Hepatocyte (in vitro differentiated cells): ENCODE results near the gene SLC6A17.

Experiments used
- EZH2 ChIP-seq: fragments of 200-600 bp; sonication (generic); IDR thresholded peaks from 2 replicates; pipeline ENCODE4 v1.6.1; 2016; ENCODE audit warnings: antibody characterized with exemption, mild to moderate bottlenecking, borderline replicate concordance
- EZH2phosphoT487 ChIP-seq: fragments of 200-600 bp; sonication (generic); IDR thresholded peaks from one replicate; pipeline ENCODE4 v1.6.1; 2018; ENCODE audit warnings: antibody characterized with exemption, mild to moderate bottlenecking, low read depth, moderate library complexity; ENCODE audit not compliant: unreplicated experiment, severe bottlenecking
- TF ChIP-seq, protein P1 (sequence below): fragments of 200-600 bp; sonication (generic); IDR thresholded peaks from 2 replicates; pipeline ENCODE4 v1.5.1; 2016; ENCODE audit warnings: antibody characterized with exemption, mild to moderate bottlenecking; ENCODE audit not compliant: poor library complexity

DNA sequence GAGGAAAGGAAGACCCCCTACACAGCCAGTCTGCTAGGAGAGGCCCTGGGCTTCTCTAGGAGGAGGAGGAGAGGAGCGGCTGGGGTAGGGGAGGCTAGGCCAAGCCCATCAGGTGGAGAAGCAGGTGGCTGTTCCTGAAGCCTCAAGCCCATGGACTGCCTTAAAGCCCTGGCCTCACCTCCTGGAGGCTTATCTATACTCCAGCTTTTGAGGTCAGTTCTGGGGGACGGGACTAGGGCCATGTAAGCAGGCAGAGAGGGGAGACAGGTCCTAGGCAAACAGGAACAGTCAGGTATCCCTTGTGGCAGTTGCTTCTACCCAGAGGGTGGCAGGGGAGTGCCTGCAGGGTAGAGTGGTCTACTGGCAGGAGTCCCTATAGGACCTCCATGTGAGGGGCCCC, 100.5 kb downstream of the SLC6A17 start:
- TF ChIP-seq, protein P1, sequence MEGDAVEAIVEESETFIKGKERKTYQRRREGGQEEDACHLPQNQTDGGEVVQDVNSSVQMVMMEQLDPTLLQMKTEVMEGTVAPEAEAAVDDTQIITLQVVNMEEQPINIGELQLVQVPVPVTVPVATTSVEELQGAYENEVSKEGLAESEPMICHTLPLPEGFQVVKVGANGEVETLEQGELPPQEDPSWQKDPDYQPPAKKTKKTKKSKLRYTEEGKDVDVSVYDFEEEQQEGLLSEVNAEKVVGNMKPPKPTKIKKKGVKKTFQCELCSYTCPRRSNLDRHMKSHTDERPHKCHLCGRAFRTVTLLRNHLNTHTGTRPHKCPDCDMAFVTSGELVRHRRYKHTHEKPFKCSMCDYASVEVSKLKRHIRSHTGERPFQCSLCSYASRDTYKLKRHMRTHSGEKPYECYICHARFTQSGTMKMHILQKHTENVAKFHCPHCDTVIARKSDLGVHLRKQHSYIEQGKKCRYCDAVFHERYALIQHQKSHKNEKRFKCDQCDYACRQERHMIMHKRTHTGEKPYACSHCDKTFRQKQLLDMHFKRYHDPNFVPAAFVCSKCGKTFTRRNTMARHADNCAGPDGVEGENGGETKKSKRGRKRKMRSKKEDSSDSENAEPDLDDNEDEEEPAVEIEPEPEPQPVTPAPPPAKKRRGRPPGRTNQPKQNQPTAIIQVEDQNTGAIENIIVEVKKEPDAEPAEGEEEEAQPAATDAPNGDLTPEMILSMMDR: no peak
- TF ChIP-seq EZH2: no peak
- TF ChIP-seq EZH2phosphoT487: no peak
